Measurements from ENCODE around the gene HSBP1L1. TPM values are rescaled to one million over a fixed set of nuclear protein-coding genes. Genes with fewer than 3 reads are reported as not detected.

Gene HSBP1L1
- polyA plus RNA-seq, 2 of the 4 experiments (the other 2 are of a cell fraction), result 17.7 to 19.1 TPM

DNA sequence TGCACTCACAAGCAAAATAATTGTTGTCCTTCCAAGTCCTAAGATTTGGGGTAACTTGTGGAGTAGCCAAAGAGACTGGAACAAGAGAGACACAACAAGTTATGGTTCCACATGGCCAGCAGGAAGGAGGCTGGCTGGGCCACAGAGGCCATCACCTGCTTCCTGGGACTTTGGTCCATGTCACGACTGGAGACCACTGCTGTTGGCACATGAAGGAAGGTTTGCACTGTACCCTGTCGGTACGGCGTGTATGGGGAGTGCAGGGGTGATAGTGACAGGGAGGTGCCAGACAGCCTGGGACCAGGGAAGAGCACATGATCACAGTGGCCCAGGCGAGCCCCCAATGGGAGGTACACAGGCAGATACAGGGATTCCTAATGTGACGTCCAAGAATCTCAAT lies 28.5 kb upstream of the HSBP1L1 start (continued):
- TF ChIP-seq, protein P1, sequence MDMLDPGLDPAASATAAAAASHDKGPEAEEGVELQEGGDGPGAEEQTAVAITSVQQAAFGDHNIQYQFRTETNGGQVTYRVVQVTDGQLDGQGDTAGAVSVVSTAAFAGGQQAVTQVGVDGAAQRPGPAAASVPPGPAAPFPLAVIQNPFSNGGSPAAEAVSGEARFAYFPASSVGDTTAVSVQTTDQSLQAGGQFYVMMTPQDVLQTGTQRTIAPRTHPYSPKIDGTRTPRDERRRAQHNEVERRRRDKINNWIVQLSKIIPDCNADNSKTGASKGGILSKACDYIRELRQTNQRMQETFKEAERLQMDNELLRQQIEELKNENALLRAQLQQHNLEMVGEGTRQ (IDR thresholded peaks at IDR 0.05), result no peak
- TF ChIP-seq ZFP36 (IDR thresholded peaks at IDR 0.05; ENCODE audit: borderline replicate concordance, partially characterized antibody), result no peak

DNA sequence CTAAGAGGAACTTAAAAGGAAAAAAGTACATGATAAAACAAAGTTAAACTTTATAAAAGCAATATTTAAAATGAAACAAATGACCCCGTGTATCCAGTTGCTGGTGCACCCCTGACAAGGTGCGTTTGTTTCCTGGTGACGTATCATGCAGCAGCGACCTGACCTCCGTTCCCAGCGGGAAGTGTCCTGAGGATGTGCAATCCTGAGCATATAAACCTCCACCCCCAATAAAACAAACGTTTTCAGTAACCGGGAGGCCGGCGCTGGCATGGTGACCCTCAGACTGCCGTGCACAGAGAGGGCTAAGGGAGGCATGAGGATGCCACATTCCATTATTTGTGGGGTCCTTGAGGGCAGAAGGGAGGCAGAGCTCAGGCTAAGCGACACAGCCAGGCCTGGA lies 27.8 kb upstream of the HSBP1L1 start:
- Histone ChIP-seq H3K4me2 (no peak overlapping the region), H3K9me3 (peaks cover 13% of the 10 kb centered on the region; the same call in 1 of the 3 replicates), H3K4me1 (no peaks in the 10 kb centered on the region), H3K27ac (no peak overlapping the region), H3K4me3 (no peak overlapping the region)
- TF ChIP-seq, protein P2, sequence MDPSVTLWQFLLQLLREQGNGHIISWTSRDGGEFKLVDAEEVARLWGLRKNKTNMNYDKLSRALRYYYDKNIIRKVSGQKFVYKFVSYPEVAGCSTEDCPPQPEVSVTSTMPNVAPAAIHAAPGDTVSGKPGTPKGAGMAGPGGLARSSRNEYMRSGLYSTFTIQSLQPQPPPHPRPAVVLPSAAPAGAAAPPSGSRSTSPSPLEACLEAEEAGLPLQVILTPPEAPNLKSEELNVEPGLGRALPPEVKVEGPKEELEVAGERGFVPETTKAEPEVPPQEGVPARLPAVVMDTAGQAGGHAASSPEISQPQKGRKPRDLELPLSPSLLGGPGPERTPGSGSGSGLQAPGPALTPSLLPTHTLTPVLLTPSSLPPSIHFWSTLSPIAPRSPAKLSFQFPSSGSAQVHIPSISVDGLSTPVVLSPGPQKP (IDR thresholded peaks at IDR 0.05; ENCODE audit: low read depth, low read length), result no peak
- no peak for TF ChIP-seq HDAC2 (IDR thresholded peaks at IDR 0.05)
- TF ChIP-seq, protein P3, sequence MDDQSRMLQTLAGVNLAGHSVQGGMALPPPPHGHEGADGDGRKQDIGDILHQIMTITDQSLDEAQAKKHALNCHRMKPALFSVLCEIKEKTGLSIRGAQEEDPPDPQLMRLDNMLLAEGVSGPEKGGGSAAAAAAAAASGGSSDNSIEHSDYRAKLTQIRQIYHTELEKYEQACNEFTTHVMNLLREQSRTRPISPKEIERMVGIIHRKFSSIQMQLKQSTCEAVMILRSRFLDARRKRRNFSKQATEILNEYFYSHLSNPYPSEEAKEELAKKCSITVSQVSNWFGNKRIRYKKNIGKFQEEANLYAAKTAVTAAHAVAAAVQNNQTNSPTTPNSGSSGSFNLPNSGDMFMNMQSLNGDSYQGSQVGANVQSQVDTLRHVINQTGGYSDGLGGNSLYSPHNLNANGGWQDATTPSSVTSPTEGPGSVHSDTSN (IDR thresholded peaks at IDR 0.05), result no peak
- WGBS (ENCODE audit: missing lambda C conversion rate), result 89% methylated on average over 12 of the region's 12 CpGs
- ChIA-PET POLR2A (no interaction called here), CTCF (no interaction called here)
- FAIRE-seq (no peak), ATAC-seq (no peak), DNase-seq (ENCODE audit: low read depth in 1 of 2, low spot score in 1 of 2) (no peak)

DNA sequence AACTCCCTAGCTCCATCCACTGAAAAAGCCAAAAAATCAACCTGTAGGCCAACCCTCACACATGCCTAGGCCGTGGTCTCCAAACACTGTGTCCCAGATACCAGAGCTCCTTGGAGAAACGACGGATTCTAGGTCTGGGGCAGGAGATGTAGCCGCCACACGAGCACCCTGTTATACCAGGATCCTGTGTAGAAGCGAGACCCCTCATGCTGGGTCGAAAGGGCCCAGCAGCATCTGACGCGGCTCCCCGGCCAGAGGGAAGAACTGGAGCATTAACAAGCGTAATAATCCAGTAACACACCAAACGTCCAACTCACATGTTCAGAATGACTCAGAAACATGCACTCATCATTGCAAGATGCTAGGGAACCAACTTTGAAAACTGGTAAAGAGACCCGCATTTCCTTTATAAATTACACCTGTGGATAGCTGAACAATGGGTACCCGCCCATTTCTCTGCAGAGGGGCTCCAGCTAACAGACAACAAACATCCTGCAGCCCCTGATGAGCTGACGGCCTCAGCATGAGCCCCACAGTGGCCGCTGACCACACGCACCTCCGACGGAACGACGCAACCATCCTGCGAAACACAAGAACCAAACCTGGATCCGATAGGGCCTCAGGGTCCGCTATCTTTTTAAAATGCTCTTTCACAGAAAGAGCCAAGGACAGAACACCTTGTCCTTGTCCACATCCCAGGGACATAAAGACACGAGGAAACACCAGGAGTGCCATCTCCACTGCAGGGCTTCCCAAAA lies 27.2 kb upstream of the HSBP1L1 start:
- Histone ChIP-seq H3K4me2 (no peak overlapping the region), H3K9me3 (peaks cover 13% of the 10 kb centered on the region; the same call in 1 of the 3 replicates), H3K27ac (no peak overlapping the region), H3K4me1 (no peaks in the 10 kb centered on the region), H3K4me3 (no peak overlapping the region)
- no peak for ATAC-seq
- CTCF ChIA-PET, result interaction anchor here (1.1 kb wide), 1 partner anchor 13 kb away, joined by 3 read pairs; no protein-coding TSS in a partner anchor
- TF ChIP-seq MAFK (IDR thresholded peaks at IDR 0.05; ENCODE audit: partially characterized antibody) (no peak), NPAS2 (CRISPR knock-in tag; IDR thresholded peaks at IDR 0.05; ENCODE audit: borderline replicate concordance) (no peak)
- no peak for FAIRE-seq
- WGBS (ENCODE audit: missing lambda C conversion rate), result 92% methylated on average over 24 of the region's 25 CpGs
- POLR2A ChIA-PET, result no interaction called here
- no peak for DNase-seq (ENCODE audit: low read depth in 1 of 2, low spot score in 1 of 2)

DNA sequence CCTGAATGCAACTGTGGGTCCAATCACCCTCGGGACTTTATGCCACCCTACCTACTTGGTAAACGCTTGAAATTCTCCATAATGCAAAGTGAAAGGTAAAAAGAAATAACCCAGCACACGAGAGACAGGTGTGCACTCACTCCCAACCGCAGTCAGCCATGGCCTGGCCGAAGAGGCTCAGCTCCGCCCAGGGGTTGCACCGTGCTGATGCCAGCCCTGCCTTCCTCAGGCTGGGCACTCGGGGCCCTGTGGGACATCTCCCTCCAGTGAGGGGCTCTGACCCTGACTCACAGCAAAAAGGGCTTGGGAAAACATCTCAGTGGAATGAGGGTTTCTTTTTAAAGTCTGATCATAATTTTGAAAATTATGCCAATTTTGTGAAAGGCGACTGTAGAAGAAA lies 26.2 kb upstream of the HSBP1L1 start:
- POLR2A ChIA-PET, result no interaction called here
- no peak overlapping the region for H3K27ac ChIP-seq
- no peak for TF ChIP-seq CHD4 (IDR thresholded peaks at IDR 0.05; ENCODE audit: borderline replicate concordance)
- DNase-seq (ENCODE audit: low read depth in 1 of 2, low spot score in 1 of 2) (no peak), ATAC-seq (no peak), FAIRE-seq (no peak)
- peaks cover 9% of the 10 kb centered on the region; the same call in 1 of the 3 replicates for H3K9me3 ChIP-seq
- H3K4me2 ChIP-seq, result no peak overlapping the region
- H3K4me1 ChIP-seq, result no peaks in the 10 kb centered on the region
- CTCF ChIA-PET, result interaction anchor here (1.1 kb wide), 1 partner anchor 14 kb away, joined by 3 read pairs; no protein-coding TSS in a partner anchor
- WGBS (ENCODE audit: missing lambda C conversion rate), result 89% methylated on average over 9 of the region's 9 CpGs
- no peak overlapping the region for H3K4me3 ChIP-seq

DNA sequence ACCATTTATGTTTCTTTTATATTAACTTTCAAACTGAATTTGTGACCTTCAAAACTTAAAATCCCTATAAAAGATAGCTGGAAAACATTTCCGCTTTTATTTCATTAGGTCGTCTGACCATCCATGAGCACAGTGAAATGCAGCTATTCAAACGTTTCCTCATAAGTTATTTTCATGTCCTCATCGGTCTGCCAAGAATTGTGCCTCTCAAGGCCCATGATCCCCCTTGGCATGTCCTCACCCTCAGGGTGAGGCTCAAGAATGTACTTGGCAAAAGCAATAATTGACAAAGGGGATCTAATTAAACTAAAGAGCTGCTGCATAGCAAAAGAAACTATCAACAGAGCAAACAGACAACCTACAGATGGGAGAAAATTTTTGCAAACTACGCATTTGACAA lies 25.3 kb upstream of the HSBP1L1 start:
- no peak overlapping the region for H3K4me2 ChIP-seq
- peaks cover 6% of the 10 kb centered on the region; the same call in 1 of the 3 replicates for H3K9me3 ChIP-seq
- WGBS (ENCODE audit: missing lambda C conversion rate), result 78% methylated on average over 5 of the region's 5 CpGs
- CTCF ChIA-PET, result no interaction called here
- FAIRE-seq, result no peak
- no peaks in the 10 kb centered on the region for H3K4me1 ChIP-seq
- ATAC-seq, result no peak
- POLR2A ChIA-PET, result no interaction called here
- DNase-seq (ENCODE audit: low read depth in 1 of 2, low spot score in 1 of 2), result no peak
- H3K27ac ChIP-seq, result no peak overlapping the region
- no peak overlapping the region for H3K4me3 ChIP-seq
- no peak for TF ChIP-seq HOXA7 (CRISPR knock-in tag; IDR thresholded peaks at IDR 0.05)
- TF ChIP-seq, protein P4, sequence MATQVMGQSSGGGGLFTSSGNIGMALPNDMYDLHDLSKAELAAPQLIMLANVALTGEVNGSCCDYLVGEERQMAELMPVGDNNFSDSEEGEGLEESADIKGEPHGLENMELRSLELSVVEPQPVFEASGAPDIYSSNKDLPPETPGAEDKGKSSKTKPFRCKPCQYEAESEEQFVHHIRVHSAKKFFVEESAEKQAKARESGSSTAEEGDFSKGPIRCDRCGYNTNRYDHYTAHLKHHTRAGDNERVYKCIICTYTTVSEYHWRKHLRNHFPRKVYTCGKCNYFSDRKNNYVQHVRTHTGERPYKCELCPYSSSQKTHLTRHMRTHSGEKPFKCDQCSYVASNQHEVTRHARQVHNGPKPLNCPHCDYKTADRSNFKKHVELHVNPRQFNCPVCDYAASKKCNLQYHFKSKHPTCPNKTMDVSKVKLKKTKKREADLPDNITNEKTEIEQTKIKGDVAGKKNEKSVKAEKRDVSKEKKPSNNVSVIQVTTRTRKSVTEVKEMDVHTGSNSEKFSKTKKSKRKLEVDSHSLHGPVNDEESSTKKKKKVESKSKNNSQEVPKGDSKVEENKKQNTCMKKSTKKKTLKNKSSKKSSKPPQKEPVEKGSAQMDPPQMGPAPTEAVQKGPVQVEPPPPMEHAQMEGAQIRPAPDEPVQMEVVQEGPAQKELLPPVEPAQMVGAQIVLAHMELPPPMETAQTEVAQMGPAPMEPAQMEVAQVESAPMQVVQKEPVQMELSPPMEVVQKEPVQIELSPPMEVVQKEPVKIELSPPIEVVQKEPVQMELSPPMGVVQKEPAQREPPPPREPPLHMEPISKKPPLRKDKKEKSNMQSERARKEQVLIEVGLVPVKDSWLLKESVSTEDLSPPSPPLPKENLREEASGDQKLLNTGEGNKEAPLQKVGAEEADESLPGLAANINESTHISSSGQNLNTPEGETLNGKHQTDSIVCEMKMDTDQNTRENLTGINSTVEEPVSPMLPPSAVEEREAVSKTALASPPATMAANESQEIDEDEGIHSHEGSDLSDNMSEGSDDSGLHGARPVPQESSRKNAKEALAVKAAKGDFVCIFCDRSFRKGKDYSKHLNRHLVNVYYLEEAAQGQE (IDR thresholded peaks at IDR 0.05), result no peak
- TF ChIP-seq HEYL (CRISPR knock-in tag; IDR thresholded peaks at IDR 0.05), result no peak
- TF ChIP-seq NR3C1 (IDR thresholded peaks at IDR 0.05), result no peak
- no peak for TF ChIP-seq ZFP36 (IDR thresholded peaks at IDR 0.05; ENCODE audit: borderline replicate concordance, partially characterized antibody)
- TF ChIP-seq, protein P5, sequence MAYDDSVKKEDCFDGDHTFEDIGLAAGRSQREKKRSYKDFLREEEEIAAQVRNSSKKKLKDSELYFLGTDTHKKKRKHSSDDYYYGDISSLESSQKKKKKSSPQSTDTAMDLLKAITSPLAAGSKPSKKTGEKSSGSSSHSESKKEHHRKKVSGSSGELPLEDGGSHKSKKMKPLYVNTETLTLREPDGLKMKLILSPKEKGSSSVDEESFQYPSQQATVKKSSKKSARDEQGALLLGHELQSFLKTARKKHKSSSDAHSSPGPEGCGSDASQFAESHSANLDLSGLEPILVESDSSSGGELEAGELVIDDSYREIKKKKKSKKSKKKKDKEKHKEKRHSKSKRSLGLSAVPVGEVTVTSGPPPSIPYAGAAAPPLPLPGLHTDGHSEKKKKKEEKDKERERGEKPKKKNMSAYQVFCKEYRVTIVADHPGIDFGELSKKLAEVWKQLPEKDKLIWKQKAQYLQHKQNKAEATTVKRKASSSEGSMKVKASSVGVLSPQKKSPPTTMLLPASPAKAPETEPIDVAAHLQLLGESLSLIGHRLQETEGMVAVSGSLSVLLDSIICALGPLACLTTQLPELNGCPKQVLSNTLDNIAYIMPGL (CRISPR knock-in tag; IDR thresholded peaks at IDR 0.05; ENCODE audit: borderline replicate concordance), result no peak
- TF ChIP-seq, protein P6, sequence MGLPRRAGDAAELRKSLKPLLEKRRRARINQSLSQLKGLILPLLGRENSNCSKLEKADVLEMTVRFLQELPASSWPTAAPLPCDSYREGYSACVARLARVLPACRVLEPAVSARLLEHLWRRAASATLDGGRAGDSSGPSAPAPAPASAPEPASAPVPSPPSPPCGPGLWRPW (IDR thresholded peaks at IDR 0.05), result no peak
- TF ChIP-seq SMC3 (IDR thresholded peaks at IDR 0.05), result no peak
- TF ChIP-seq GATA3 (IDR thresholded peaks at IDR 0.05; ENCODE audit: borderline replicate concordance), result no peak
- TF ChIP-seq, protein P1 (IDR thresholded peaks at IDR 0.05), result no peak

All from A549 (cell line).